Sciatic nerve (tissue), 2 donors: Measurements from ENCODE around the gene TRAF3IP3. TPM values are rescaled to one million over a fixed set of nuclear protein-coding genes. Genes with fewer than 3 reads are reported as not detected.
"Not testable (repeated sequence)": the region's sequence is repeated elsewhere in the genome, so short reads cannot be mapped to it uniquely, and the experiment has no call there.

Experiments used
- ATAC-seq: fragments of 200-7000 bp; cut with Tn5 transposase; one replicate; pipeline ENCODE4 v1.9.1; 2020; ENCODE audit warnings: mild to moderate bottlenecking, moderate library complexity
- DNase-seq: peaks from one replicate; pipeline ENCODE4 v3.0.0-alpha.2; 2020; ENCODE audit warnings: low spot score
- intact Hi-C: fragments of 100-400 bp; cut with DNase I; formaldehyde crosslinking; loops from one replicate; pipeline ENCODE4 v1.14.2; 2022
- total RNA-seq: library from RNA; stranded (reverse); fragmentation: NEBNext Ultra II Directional; extraction: Animal tissue kit (Norgen Biotek cat#: 25700); gene quantifications from one replicate; pipeline ENCODE4 v1.2.1, GENCODE V29; 2021
- donor health status: DM: no; HTN: no; CAD: no.
- donor health status: DM: no; HTN: no; CAD: no.

The TRAF3IP3 gene
- total RNA-seq, 1 donor from 2014 or later: 8.3 TPM

DNA sequence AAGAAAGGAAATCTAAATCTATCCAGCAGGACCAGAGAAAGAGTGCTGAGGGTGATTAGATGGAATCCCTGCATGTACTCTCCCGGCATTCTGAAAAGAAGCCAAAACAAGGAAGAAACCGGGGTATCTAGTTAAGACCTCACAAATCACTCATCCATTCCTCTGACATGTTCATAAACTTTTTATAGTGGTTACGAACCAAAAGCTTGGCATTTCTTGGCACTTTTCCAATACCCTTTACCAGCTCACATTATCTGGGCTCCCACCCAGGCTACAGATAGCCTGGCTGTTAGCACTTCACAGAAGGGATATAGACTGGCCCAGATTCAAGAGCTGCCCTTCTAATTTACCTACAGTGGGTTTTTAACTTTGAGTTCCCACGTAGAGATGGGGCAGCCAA, 30.3 kb downstream of the TRAF3IP3 start:
- DNase-seq (no peak), ATAC-seq (no peak)
- intact Hi-C loops: no loop called here

- intact Hi-C loops: no loop called here
- DNase-seq: no peak
These were observed 31.7 kb downstream of the TRAF3IP3 start for GRCh38 chr1:209787551-209787950.

GRCh38 chr1:209789245-209789644, 33.4 kb downstream of the TRAF3IP3 start:
- intact Hi-C loops: no loop called here
- ATAC-seq: no peak

More at GRCh38 chr1:209787551-209787950, 31.7 kb downstream of the TRAF3IP3 start:
- no peak for ATAC-seq

DNA sequence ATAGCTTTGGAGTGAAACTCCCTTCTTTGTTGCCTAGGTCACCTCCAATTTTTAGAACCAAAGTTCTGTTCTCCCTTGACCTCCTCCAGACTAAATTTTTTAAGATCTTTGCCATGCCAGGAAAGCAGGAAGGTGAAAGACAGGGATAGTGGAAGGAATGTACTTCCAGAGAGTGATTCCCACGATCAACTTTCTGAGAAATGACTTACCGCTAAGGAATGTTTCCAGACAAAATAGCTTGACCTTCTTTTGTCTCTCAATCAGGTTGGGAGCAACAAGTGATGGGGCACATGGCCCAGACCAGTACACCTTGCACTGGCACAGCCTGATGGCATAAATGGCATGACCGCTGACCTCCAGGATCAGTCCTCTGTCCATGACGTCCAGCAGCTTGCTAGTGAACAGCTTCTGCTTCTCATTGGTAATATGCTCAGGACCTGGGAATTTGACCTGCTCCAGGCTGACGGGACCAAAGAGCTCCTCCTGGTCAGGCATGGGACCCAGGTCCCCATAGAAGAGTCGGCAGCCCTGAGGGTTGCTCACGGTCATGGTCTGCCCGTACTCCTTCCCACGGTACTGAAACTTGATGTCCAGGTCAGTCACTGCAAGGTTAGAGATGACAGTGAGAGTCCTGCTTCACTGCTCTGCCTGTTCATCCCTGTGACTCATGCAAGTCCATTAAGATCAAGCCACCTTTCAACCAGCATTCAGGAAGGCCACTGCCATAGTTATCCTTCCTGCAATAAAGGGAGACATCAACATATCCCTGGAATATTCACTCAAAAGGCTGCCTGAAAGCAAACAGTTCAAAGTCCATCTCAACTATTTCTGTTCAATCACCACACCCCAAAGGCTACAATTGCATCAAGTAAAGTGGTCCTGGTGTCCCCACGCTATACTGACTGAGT, 34.7 kb downstream of the TRAF3IP3 start:
- DNase-seq (no peak), ATAC-seq (no peak)
- intact Hi-C loops: no loop called here

More at GRCh38 chr1:209789245-209789644, 33.4 kb downstream of the TRAF3IP3 start:
- no peak for DNase-seq

GRCh38 chr1:209791920-209792319, 36.1 kb downstream of the TRAF3IP3 start:
- ATAC-seq (no peak), DNase-seq (no peak)
- intact Hi-C loops: no loop called here

GRCh38 chr1:209793711-209794110, 37.9 kb downstream of the TRAF3IP3 start:
- ATAC-seq, intact Hi-C loops, DNase-seq: not testable (repeated sequence)

DNA sequence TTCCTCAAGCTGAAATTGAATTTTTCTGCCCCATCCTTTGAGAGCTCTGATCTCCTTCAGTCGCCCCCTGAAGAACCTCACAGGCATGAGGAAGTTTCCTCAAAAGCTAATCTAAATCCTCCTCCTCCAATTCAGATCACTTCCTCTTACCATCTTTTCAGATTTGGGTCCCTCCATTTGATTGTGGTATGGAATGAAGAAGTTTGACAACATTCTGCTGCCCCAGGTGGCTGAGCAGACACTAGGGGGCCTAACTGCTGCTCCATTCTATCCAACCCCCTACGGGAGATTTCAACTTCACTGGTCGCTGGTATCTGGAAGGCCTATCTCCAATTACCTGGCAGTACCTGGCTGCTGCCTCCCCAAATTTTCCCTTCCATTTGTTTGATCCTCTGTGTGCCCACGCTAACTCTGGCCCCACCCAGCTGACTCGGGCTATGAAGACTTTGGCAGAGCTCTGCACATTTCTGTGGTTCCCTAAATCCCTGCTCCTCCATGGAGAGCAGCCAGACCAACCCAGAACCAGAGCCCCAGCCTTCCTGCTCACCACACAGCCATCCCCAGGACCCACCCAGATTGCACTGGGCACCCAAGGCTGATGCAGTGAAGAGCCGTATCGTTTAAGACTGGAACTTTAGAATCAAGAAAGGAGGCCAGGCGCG, 42.3 kb downstream of the TRAF3IP3 start:
- intact Hi-C loops: no loop called here
- ATAC-seq (no peak), DNase-seq (no peak)

DNA sequence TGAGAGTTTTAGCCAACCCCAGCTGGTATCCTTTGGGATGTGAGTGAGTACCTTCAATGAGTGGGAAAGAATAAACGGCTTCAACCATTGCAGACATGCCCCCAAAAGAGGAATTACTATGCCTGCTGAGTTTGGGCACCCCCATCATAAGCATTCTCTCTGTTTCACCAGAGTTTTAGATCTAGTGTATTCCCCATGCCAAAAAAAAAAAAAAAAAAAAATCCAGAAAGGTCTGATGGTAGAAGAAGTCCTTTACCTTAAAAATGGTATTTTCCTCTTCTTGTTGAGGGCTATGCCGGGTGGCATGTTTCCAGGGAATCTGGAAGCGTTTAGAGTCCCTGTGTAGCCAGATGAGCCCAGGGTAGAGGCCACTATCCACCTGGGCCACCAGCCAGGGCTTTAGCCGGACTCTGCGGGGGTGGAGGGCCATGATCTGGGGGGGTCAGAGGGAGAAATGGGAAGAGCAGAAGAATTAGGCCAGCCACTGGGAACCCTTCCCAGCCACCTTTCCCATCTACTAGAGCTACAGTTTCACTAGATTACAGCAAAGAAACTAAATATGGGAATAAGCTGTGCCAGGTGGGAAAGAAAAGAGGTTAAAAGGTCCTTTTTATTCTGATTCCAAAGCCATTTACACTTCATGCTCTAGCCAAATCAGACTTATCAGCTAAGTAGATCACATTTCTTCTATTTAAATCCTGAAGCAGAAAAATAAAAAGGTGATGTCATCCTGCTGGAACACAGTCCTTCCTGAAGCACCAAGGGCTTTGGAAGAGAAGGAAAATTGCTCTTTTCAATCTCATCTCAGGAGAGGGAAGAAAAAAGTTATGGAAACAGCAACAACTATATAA, 45.4 kb downstream of the TRAF3IP3 start:
- ATAC-seq: peak; percentile 94
- intact Hi-C loops: no loop called here

DNA sequence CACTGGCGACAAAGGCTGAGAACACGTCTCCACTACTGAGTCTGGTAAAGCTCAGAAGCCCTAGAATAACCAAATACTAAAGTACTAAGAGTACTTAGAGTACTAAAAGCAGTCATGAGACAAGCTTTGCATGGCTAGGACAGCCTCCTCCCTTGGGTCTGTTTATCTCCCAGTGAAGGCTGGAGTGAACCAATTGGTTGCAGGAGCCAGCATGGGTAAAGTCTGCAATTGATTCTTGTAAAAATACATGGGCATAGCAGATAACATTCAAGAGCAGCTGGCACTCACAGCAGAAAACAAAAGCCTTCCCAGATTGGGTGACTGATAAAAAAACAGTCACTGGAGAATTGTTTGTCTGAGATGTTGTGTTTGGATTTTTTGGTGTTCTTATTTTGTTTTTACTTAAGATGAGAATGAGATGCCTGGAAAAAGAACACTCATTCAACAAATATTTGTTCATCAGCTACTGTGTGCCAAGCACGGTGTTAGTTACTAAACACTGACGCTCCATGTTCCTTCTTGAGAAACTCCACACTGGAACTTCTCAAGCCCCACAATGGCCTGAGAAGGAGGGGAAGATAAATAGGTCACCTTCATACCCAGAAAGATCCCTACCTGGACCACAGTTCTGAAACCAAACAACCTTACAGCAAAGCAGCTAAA, 46.4 kb downstream of the TRAF3IP3 start:
- ATAC-seq (no peak), DNase-seq (no peak)
- intact Hi-C loops: no loop called here

More for the DNA sequence above, 45.4 kb downstream of the TRAF3IP3 start:
- peak; percentile 82 for DNase-seq

GRCh38 chr1:209802780-209803152, 46.9 kb downstream of the TRAF3IP3 start:
- ATAC-seq: no peak
- intact Hi-C loops: no loop called here
- no peak for DNase-seq

DNA sequence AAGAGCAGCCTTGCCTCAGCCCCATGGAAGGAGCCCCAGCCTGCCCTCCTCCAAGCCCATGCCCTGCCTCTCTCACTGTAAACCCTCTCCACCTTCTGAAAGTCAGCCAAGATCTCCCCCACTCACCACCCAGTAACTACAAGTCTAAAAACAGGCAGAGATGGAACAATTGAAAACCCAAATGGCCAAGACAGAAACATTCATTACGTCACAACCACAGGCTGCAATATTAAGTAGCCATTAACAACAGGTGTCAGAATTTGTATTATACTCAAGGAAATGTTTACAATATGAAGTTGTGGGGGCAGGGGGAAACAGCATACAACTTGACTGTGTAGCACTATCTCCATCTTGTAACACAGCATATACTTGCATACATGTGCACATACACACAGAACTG, 47.7 kb downstream of the TRAF3IP3 start:
- ATAC-seq: no peak
- intact Hi-C loops: no loop called here

GRCh38 chr1:209805341-209805781, 49.5 kb downstream of the TRAF3IP3 start:
- intact Hi-C loops: no loop called here
- ATAC-seq: no peak

More for the DNA sequence above, 47.7 kb downstream of the TRAF3IP3 start:
- DNase-seq: no peak

DNA sequence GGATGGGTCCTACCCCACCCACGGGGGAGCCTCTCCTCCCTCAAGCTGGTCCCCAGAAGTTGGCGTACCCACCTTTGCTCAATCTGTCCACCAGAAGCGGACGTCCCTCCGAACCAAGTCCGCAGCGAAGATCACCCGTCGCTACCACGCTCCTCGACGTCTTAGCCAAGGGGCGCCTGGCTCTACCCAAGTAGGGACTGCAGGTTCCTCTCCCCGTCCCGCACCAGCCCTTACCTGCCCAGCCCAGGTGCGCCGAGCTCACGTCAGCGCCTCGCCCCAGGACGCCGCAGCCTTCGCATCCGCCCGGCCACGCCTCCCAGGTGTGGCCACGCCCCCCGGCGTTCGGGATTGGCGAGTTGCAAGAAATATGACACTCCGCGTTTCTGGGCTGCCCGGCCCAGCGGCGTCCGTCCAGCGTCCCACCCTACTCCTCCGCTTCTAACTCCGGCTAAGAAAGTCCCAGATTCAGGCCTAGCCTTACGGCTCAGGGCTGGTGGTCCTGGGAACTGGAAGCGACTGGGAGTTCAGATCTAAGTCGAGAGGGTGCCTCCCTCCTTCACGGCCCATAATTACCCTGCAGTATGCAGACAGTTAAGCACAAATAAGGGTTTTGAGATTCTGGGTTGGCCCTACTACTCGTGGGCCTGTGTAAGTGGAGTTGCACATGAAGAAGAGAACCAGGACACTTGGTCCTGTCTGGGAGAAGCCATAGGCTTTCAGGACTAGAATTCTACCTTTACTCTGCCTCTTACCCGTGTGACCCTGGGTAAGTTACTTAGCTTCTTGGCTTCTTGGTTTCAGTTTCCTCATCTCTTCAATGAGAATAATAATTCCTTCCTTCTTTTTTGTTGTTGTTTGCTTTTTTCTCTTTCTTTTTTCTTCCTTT, 50.3 kb downstream of the TRAF3IP3 start, which contains the start of gene IRF6:
Gene IRF6, minus strand, starts transcription at position 268 of the 886 bp plus-strand sequence. CDS start 4,729 bp downstream, outside the sequence.
- intact Hi-C loops: no loop called here
- peak; percentile 52 for ATAC-seq
- DNase-seq: peak; percentile 80

More at GRCh38 chr1:209805341-209805781, 49.5 kb downstream of the TRAF3IP3 start:
- DNase-seq: no peak

DNA sequence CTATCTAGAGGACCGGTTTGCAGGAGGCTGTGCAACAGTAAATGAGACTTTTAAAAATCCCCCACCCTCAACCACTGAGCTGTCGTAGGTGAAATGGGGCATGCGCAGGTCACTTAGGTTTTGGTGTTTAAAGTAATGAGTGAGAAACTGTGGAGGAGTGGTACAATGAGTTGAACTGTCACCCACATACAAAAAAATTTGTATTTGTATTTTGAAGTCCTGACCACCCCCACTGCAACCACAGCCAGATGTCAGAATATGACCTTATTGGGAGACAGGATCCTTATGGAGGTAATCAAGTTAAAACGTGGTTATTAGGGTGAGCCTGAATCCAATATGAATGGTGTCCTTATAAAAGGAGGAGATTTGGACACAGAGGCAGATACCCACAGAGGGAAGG, 51.7 kb downstream of the TRAF3IP3 start:
- no peak for ATAC-seq
- no peak for DNase-seq
- intact Hi-C loops: no loop called here

DNA sequence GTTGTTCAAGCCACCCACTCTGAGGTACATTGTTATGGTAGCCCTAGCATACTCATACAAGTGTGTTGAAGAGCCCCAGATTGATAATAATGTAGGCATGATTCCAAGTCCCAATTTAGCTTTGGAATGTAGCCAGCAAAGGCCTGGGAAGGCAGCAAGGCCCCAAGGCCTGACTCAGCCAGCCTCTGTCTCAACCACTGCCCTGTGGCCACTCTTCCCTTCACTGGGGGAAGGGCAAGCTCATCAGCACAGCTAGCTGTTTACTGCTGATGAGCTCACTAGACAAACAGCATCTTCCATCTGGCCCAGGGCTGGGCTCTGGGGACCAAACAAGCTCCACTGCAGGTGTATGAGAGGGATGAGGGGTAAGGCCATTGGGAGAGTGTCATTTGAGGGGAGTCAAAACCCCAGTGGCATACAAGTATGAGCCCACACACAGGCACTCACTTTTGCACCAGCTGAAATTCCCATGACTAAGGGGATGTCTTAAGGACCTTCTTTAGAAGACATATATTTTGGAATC, 52.3 kb downstream of the TRAF3IP3 start:
- ATAC-seq (peak; percentile 42), DNase-seq (no peak)
- intact Hi-C loops: no loop called here

GRCh38 chr1:209809611-209810010, 53.8 kb downstream of the TRAF3IP3 start:
- ATAC-seq: no peak
- DNase-seq: no peak
- intact Hi-C loops: no loop called here

GRCh38 chr1:209810783-209811182, 54.9 kb downstream of the TRAF3IP3 start:
- no peak for ATAC-seq
- intact Hi-C loops: no loop called here
- no peak for DNase-seq
